ENCODE measurements around the gene C10orf53.

C10orf53 gene

DNA sequence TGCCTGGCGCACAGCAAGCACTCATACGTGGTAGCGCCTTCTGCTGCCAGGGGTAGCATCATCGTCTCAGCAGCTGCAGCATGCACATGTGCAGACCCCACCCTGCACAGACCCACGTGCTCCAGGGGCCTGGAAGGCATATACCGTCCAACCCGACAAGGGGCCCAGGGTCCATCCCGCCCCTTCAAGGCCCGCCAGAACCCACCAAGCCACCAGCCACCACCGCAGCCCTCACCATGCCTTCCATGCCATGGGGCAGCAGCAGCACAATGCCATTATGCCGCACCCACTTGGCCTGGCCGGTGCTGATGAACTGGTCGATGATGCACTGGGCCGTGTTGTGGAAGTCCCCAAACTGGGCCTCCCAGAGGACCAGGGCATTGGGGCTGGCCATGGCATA, 60.0 kb downstream of the C10orf53 start:
- DNase-seq, result no peak

DNA sequence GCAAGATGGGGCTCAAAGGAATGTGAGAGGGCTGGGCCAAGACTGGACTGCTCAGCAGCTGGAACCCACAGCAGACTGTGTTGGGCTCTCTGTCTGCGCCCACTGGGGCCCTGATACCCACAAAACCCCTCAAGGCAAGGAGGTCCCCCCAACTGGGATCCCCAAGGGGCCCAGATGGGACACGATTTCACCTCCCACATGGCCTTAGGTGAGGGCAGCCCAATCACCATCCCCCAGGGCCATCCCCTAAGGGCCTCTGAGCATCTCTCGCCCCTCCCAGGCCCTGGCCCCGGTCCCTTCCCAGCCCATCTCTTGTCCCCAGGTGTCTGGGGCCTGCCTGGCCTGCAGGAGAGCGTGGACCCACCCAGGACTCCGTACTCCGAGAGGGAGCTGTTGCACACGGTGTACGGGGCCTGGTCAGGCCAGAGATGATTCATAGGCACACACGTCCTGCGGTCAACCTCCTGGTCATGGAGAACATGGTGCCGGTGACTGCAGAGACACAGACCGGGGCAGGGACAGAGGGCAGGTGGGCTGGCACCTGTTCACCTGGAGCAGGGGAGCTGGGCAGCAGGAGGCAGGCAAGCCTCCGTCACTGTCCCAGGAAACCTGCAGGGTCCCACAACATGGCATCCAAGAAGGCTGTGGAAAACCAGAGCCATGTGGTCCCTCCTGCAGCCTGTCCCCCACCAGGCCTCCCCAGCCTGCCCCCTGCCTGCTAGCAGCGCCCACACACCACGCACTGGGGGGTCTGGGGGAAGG, 61.1 kb downstream of the C10orf53 start:
- no peak for DNase-seq

DNA sequence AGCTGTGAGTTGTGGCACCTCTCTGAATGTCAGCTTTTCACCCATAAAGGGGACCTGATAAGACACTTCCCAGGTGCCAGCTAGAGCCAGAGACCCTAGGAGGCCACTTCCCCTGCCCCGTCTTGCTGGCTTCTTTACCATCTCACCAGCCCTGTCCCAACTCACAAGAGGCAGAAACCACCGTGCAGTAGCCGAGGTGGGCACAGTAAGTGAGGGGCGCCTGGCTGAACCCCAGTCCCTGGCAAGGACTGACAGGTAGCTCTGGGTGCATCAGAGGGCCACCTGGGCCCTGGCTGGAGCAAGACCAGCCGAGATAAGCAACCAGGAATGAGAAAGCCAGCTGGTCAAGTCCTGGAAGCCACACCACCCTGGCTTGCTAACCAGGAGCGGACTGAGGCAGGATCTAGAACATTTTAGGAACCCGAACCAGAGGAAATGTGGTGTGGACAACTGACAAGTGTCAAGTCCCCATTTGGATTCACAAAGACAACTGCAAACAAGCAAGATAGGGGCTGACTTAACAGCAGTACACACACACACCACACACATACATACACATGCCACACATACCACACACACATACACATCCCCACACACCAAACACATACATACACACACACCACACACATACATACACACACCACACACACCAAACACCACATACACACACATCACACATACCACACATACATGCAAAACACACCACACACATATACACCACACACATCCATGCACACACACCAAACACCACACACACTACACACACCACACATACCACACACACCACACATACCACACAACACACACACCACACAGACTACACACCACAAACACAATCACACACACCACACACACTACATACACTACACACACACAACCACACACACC, 61.9 kb downstream of the C10orf53 start:
- no peak for DNase-seq

DNA sequence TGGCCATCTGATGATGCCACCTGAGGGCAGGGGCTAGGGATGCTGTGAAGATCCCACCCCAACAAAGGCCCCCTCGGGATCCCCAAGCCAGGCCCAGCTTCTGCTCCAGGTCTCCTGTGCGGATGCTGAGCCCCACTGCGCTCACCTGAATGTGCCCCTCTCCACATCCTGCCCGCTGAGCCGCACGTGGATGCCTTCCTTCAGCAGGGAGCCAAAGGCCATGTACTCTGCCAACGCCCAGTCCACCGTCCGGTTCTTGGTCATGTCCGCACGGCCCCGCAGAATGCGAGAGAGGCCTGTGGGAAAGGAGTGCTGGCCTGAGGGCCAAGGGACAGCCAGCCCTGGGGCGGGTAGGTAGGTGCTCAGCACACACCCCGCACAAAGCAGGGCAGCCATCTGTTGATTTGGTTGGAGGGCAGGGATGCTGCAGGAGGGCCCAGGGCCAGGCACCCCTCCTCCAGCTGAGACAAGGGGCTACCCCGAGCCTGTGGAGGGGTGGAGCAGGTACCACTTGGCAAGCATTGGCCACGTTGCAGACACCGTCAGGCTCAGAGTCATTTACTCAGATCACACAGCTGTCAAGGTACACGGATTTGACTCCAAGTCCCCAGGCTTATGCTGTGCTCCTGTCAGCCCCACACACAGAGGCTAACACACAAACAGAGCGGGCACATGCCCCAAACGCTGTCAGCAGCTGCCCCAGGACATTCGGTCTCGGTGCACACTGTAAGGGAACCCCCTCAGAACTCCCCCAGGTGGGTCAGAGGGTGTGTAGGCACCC, 63.4 kb downstream of the C10orf53 start:
- DNase-seq, result no peak

DNA sequence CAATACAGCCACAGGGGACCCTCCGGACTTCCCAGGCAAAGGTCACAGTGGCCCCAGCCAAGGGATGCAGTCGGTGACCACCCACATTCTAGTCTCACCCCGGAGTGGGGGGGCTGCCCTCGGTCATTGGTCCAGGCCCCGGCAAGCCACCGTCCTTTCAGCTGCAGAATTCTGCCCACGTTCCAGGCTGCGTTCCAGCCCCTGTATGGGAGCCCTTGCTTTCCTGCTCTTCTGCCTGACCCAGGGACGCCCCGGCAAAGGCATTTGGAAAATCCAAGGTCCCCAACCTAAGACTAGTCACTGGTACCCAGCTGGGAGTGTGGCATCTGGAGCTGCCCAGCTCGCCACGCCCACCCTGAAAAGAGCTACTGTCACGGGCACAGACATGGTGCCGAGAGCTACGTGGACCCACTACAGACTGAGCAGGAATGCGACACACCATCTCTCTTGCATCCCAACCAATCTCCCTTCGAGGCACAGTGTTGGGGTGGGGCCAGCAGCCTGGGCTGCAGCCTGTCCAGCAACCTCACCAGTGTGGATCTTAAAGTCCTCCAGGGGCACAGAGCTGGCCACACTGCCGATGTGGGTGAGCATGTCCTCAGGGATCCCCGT, 64.1 kb downstream of the C10orf53 start:
- no peak for DNase-seq

DNA sequence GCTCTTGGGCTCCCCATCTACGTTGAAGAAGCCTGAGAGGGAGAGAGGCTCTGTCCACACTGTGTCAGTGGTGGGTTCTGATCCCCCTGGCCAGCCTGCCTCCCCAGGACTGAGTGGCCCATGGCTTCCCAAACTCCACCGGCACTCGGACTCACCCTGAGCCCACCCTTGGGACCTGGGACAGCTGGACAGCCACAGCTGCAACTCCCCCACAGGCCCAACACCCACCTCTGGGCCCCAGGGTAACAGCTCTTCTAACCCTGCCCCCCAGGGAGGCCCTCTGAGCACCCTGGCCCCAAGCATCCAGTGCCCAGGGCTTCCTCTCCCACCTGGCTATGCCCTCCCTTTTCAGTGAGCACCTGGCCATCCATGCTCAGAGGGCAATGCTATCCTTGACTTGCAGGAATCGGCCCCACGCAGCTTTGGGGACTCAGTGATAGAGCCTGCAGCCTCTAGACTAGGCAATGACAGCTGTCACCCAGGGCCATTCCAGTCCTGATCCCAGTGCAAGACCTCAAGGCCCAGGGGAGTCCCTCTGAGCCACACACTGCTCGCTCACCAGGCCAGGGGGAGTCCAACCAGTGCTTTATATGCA, 64.7 kb downstream of the C10orf53 start:
- DNase-seq, result no peak

DNA sequence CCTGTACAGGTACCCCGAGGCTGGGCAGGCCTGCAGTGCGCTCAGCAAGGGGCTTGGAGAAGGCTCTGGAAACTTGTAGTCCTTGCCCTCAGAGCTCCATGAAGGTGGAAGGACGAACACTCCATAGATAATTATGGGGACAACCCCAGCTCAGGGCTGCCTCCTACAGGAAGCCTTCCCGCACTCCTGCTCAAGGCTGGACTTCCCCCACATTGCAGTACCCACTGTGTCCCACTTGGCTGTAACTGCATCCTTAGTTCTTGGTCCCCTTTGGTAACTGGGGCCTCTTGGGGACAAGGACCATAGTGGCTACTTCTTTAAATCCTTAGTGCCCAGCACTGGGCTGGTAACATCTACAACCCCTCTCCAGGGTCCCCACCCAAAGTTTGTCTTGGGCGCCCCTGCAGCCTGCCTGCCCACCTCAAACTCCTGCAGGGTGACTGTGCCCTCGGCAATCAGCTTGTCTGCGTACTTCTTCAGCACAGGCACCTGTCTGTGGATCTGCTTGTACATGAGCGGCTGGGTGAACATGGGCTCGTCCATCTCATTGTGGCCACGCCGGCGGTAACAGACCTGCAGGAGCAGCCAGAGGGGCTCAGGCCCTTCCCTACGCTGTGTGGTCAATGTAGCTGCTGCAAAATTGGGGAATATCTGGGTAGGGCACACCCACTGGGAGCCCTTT, 65.6 kb downstream of the C10orf53 start:
- no peak for DNase-seq

DNA sequence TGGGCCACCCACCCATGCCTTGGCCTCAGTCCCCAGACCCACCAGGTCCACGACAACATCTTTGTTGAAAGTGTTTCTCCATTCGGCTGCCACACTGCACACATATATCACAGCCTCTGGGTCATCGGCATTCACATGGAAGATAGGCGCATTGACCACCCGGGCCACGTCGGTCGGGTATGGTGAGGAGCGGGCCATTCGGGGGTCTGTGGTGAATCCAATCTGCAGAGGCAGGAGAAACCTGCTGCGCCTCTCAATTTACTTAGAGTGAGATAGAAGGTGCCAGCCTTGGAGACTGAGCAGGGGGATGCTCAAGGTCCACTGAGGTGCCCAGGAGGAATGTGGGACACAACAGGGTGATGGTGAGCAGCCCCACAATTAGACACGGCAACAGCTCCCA, 66.3 kb downstream of the C10orf53 start:
- no peak for DNase-seq

DNA sequence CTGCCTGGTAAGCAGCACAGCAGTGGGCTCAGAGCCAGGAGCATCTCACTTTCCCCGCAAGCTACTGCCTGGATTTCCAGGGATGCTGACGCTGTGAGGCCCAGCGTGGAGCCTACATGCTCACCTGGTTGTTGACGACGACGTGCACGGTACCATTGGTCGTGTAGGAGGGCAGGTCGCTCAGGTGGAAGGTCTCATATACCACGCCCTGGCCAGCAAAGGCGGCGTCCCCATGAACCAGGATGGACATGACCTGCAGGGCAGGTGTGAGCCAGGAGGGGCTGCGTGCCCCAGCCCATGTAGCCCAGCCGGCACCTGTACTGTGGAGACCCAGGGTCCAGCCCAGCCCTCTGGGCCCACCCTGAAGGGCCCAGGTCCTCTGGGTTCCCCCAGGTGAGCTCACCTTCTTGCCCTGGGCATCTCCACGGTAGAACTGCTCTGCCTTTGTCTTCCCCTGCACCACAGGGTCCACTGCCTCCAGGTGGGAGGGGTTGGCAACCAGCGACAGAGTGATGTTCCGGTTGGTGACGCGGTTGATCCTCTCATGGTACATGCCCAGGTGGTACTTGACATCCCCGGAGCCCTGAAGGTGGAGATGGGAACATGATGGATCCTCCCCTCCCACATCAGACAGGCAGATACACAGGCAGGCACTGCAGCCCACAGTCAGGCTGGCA, 67.3 kb downstream of the C10orf53 start:
- no peak for DNase-seq

Measured in right hindlimb (tissue), 1 donor.